HepG2 (cell line): ENCODE results near the gene CHPF. TPM values are rescaled to one million over a fixed set of nuclear protein-coding genes. Genes with fewer than 3 reads are reported as not detected.
A peak's percentile ranks its signal among the peaks of the same experiment; 100 is the strongest.

ENCODE experiments used
- BHLHE40 ChIP-seq: IDR thresholded peaks from 2 replicates; pipeline ENCODE4 v1.6.1; 2011; ENCODE audit warnings: low read length, improper control_type of control experiment
- CHD4 ChIP-seq: fragments of 200-600 bp; sonication (generic); IDR thresholded peaks from 2 replicates; pipeline ENCODE4 v1.7.0; 2017; ENCODE audit warnings: mild to moderate bottlenecking, low read length, borderline replicate concordance
- ELF4 ChIP-seq: sonication (generic); formaldehyde crosslinking; IDR thresholded peaks from 2 replicates; pipeline ENCODE4 v1.5.0; 2020; ENCODE audit warnings: missing genetic modification reagents, mild to moderate bottlenecking, moderate library complexity, borderline replicate concordance
- GABPA ChIP-seq, 2 experiments: IDR thresholded peaks; 2 replicates each; pipeline ENCODE4 v1.6.1; 2011 to 2016; ENCODE audit warnings: low read depth in 2 of 2, low read length in 1 of 2, missing biosample characterization in 1 of 2, missing genetic modification characterization in 1 of 2
- KAT2B ChIP-seq: fragments of 150-350 bp; IDR thresholded peaks from 2 replicates; pipeline ENCODE4 v1.6.1; 2014; ENCODE audit warnings: low read depth, low read length, borderline replicate concordance
- KLF13 ChIP-seq: sonication (generic); formaldehyde crosslinking; IDR thresholded peaks from 2 replicates; pipeline ENCODE4 v1.4.0; 2020; ENCODE audit warnings: mild to moderate bottlenecking, missing genetic modification reagents
- POLR2AphosphoS2 ChIP-seq: IDR thresholded peaks from 2 replicates; pipeline ENCODE4 v1.6.1; 2011; ENCODE audit warnings: low read depth, low read length, improper control_type of control experiment
- REPIN1 ChIP-seq: sonication (generic); formaldehyde crosslinking; IDR thresholded peaks from 2 replicates; pipeline ENCODE4 v1.8.0; 2022; ENCODE audit warnings: missing genetic modification reagents, low read depth, mild to moderate bottlenecking, borderline replicate concordance
- RFXANK ChIP-seq: IDR thresholded peaks from 2 replicates; pipeline ENCODE4 v1.6.1; 2016
- SKI ChIP-seq: fragments of 450-650 bp; IDR thresholded peaks from one replicate; pipeline ENCODE4 v1.6.1; 2018; ENCODE audit warnings: mild to moderate bottlenecking; ENCODE audit not compliant: partially characterized antibody
- SRSF1 ChIP-seq: fragments of 200-400 bp; formaldehyde crosslinking; optimal IDR thresholded peaks from 2 replicates; pipeline ENCODE3; 2017; ENCODE audit warnings: mild to moderate bottlenecking, low read depth, low read length, moderate library complexity
- SSRP1 ChIP-seq: IDR thresholded peaks from 2 replicates; pipeline ENCODE4 v1.6.1; 2016; ENCODE audit warnings: control low read depth
- ZFP90 ChIP-seq: sonication (generic); formaldehyde crosslinking; IDR thresholded peaks from 2 replicates; pipeline ENCODE4 v1.8.0; 2022; ENCODE audit warnings: missing genetic modification reagents, mild to moderate bottlenecking, inconsistent platforms, borderline replicate concordance
- ZNF468 ChIP-seq: sonication (generic); formaldehyde crosslinking; IDR thresholded peaks from 2 replicates; pipeline ENCODE4 v1.8.0; 2022; ENCODE audit warnings: mild to moderate bottlenecking, moderate library complexity, missing genetic modification reagents
- ZNF562 ChIP-seq: sonication (generic); formaldehyde crosslinking; IDR thresholded peaks from 2 replicates; pipeline ENCODE4 v1.8.0; 2022; ENCODE audit warnings: missing genetic modification reagents, borderline replicate concordance
- ZNF737 ChIP-seq: sonication (generic); formaldehyde crosslinking; IDR thresholded peaks from 2 replicates; pipeline ENCODE4 v1.5.0; 2020; ENCODE audit warnings: missing genetic modification reagents, mild to moderate bottlenecking, borderline replicate concordance
- ZNF790 ChIP-seq: sonication (generic); formaldehyde crosslinking; IDR thresholded peaks from 2 replicates; pipeline ENCODE4 v1.8.0; 2022; ENCODE audit warnings: missing genetic modification reagents, mild to moderate bottlenecking, borderline replicate concordance
- polyA plus RNA-seq, 8 experiments: library from polyadenylated mRNA; depleted of rRNA in 3 of 8; stranded (reverse) in 7 of 8; unstranded in 1 of 8; fragments of >200 nt; fragmentation: Illumina TruSeq in 4 of 8; extraction: Trizol in 4 of 8; gene quantifications; 2 replicates each; pipeline versions ENCODE4 v1.2.1 to v1.2.3, GENCODE V29; 2011 to 2016; ENCODE audit warnings: low read depth in 4 of 8, missing spikeins in 1 of 8, mixed read lengths in 1 of 8; ENCODE audit not compliant: insufficient read depth in 1 of 8
- total RNA-seq, 5 experiments: library from RNA; depleted of rRNA; stranded (reverse); fragments of >200 nt; fragmentation: Illumina TruSeq; extraction: Trizol; gene quantifications; 2 replicates each; pipeline ENCODE4 v1.2.3, GENCODE V29; 2016; ENCODE audit warnings: low read depth in 1 of 5
- TF ChIP-seq, protein P1 (sequence below): sonication (generic); formaldehyde crosslinking; IDR thresholded peaks from 2 replicates; pipeline ENCODE4 v1.9.0; 2021; ENCODE audit warnings: missing genetic modification reagents, borderline replicate concordance
- TF ChIP-seq, protein P2 (sequence below): sonication (generic); IDR thresholded peaks from 2 replicates; pipeline ENCODE4 v1.6.1; 2016; ENCODE audit warnings: low read depth, borderline replicate concordance
- TF ChIP-seq, protein P3 (sequence below): sonication (generic); formaldehyde crosslinking; conservative IDR thresholded peaks from 2 replicates; pipeline ENCODE4 v1.4.0; 2020; ENCODE audit warnings: missing genetic modification reagents

The CHPF gene
- total and polyA plus RNA-seq, 2 of the 13 experiments (the other 11 are each of a cell fraction or from before 2014, with no cell fraction given) = 79.6 to 111 TPM

DNA sequence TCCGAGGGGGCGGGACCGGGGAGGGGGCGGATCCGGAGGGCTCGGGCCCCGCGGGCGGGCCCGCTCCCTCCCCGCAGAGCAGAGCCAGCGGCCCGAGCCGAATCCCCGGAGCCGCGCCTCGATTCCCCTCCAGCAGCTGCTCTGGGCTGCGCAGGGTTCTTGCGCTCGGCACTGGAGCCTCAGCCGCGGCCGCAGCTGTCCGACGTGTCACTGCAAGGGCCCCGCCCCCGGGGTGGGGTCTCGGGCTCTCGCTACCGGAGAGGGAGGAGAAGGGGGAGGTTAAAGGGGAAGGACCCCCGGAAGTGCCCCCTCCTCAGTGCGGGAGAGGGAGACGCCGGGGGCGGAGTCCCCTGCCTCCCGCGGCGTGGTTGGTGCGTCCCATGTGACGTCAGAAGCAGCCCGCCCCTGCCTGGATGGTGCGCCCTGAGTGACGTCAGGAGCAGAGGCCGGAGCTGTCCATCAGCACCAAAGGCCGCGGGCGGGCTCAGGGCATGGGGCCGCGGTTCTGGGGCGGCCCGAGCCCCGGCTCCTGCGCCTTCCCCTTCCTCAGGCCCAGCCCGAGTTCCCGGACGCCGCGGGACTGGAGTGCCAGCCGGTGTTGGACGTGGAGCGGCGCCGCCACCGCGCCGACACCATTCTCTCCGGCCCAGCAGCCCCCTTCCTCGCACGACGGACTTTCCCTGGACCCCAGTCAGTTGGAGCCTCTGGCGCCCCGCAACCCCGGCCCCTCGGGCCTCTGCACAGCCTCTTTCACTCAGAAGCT is at the start of gene CHPF, which contains the start of gene TMEM198 (continued):
- TF ChIP-seq, protein P1, sequence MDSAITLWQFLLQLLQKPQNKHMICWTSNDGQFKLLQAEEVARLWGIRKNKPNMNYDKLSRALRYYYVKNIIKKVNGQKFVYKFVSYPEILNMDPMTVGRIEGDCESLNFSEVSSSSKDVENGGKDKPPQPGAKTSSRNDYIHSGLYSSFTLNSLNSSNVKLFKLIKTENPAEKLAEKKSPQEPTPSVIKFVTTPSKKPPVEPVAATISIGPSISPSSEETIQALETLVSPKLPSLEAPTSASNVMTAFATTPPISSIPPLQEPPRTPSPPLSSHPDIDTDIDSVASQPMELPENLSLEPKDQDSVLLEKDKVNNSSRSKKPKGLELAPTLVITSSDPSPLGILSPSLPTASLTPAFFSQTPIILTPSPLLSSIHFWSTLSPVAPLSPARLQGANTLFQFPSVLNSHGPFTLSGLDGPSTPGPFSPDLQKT (CRISPR knock-in tag) = peak; percentile 53; the same call in 1 of the 2 replicates
- no peak for TF ChIP-seq KLF13 (CRISPR knock-in tag)
- peak; percentile 55; the same call in 1 of the 2 replicates for TF ChIP-seq ZNF790
- TF ChIP-seq, protein P2, sequence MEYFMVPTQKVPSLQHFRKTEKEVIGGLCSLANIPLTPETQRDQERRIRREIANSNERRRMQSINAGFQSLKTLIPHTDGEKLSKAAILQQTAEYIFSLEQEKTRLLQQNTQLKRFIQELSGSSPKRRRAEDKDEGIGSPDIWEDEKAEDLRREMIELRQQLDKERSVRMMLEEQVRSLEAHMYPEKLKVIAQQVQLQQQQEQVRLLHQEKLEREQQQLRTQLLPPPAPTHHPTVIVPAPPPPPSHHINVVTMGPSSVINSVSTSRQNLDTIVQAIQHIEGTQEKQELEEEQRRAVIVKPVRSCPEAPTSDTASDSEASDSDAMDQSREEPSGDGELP = peak; percentile 88
- TF ChIP-seq SKI = peak; percentile 33
- TF ChIP-seq ELF4 (CRISPR knock-in tag) = no peak; the same call in 1 of the 2 replicates
- no peak for TF ChIP-seq ZNF737 (CRISPR knock-in tag)
- TF ChIP-seq CHD4 = no peak
- TF ChIP-seq, protein P3, sequence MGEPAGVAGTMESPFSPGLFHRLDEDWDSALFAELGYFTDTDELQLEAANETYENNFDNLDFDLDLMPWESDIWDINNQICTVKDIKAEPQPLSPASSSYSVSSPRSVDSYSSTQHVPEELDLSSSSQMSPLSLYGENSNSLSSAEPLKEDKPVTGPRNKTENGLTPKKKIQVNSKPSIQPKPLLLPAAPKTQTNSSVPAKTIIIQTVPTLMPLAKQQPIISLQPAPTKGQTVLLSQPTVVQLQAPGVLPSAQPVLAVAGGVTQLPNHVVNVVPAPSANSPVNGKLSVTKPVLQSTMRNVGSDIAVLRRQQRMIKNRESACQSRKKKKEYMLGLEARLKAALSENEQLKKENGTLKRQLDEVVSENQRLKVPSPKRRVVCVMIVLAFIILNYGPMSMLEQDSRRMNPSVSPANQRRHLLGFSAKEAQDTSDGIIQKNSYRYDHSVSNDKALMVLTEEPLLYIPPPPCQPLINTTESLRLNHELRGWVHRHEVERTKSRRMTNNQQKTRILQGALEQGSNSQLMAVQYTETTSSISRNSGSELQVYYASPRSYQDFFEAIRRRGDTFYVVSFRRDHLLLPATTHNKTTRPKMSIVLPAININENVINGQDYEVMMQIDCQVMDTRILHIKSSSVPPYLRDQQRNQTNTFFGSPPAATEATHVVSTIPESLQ = no peak
- peak; percentile 76; the same call in 1 of the 2 replicates for TF ChIP-seq RFXANK
- peak; percentile 89 for TF ChIP-seq SRSF1
- TF ChIP-seq REPIN1 (CRISPR knock-in tag) = peak; percentile 72; the same call in 1 of the 2 replicates
- TF ChIP-seq GABPA (IDR thresholded peaks at IDR 0.05; ENCODE audit: low read depth, low read length) = no peak
- peak; percentile 94 for TF ChIP-seq GABPA (CRISPR knock-in tag; IDR thresholded peaks at IDR 0.05; ENCODE audit: low read depth)
- no peak for TF ChIP-seq POLR2AphosphoS2
- no peak for TF ChIP-seq KAT2B
- no peak for TF ChIP-seq SSRP1
- peak; percentile 79 for TF ChIP-seq BHLHE40
- peak; percentile 97 for TF ChIP-seq ZFP90 (CRISPR knock-in tag)
- TF ChIP-seq ZNF468 (CRISPR knock-in tag) = no peak
- no peak for TF ChIP-seq ZNF562
